CD4-positive, alpha-beta T cell treated with Interleukin-6 for 4 hours (primary cell): ENCODE data around the gene ELMO1.
A peak's percentile ranks its signal among the peaks of the same experiment; 100 is the strongest.

Source experiments
- DNase-seq: peaks from one replicate; pipeline ENCODE4 v3.0.0-alpha.2; 2020; ENCODE audit warnings: mixed read lengths

The ELMO1 gene

GRCh38 chr7:37364856-37365255 lies 83.8 kb downstream of the ELMO1 start:
- DNase-seq, result no peak

DNA sequence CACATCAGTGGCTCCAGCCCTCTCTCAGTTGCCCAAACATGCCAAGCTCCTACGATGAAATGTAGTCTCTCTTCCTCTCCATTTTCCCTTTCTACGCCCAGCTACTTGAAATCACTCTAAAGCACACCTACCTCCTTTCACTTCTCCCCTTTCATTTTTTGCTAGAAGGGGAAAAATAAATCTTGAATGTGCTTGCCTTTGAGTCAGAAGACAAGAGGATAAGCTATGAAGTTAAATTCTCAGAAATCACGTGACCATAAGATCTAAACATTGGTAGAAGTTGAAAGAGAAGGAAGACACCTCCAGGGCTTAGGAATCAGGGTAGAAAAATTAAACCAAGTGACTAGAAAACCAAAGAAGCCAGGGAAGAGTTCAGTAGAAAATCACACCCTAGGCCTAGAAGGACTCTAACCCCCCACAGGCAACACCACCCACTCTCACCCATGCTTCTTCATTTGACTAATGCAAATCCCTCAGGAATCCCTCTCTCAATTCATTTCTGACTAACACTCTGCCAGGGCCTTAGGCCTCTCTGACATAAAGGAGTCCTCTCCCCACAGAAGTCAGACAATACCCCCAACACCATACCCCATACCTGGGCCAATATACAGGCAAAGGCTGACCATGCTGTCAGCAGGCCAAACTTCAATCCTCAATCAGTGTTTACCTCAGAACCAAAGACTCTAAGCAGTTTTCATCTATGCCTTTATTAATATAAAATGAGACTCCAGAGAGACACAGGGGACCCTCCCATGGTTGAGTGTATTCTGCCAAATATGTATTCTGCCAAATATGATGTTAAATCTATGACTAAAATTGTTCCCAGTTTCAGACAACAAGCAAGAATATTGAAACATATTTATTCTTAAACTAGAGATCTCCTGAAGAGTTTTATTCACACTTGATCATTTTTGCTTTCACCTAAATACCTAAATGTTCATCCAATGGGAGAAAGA lies 84.8 kb downstream of the ELMO1 start:
- no peak for DNase-seq

DNA sequence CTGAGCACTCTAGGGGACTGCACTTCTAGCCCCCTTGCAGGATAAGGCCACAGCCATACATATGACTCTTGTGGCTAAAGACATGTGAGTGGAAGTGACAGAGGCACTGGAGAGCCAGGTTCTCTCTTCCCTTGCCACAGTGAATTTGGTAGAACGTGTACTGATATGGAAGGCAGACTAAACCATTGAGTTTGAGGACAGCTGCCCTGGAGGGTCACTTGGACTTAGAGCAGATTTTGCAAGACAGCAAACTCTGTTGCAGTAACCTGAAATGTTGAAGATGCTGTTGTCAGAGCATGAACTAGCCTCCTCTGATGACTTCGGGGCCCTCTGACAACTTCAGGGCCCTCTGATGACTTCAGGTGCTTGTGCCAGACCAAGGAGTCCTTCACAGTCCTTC lies 85.9 kb downstream of the ELMO1 start:
- no peak for DNase-seq

DNA sequence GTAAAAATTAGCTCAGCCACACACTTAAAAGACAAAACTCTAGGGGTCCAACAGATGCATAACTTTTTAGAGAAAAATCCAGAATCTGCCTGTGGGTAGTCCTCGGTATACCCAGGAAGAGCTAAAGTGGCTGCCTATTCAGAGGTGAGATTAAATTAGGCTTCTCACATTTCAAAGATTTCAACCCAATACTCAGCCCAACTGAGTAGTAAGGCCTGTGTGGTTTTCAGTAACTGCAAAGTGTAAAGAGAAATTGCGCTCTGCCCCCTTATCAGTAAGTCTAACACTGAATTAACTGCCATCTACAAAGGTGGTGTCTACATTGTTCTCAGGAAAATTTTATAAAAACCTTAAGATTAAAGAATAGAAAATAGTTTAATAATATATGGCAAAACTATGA lies 88.2 kb downstream of the ELMO1 start:
- DNase-seq, result no peak

DNA sequence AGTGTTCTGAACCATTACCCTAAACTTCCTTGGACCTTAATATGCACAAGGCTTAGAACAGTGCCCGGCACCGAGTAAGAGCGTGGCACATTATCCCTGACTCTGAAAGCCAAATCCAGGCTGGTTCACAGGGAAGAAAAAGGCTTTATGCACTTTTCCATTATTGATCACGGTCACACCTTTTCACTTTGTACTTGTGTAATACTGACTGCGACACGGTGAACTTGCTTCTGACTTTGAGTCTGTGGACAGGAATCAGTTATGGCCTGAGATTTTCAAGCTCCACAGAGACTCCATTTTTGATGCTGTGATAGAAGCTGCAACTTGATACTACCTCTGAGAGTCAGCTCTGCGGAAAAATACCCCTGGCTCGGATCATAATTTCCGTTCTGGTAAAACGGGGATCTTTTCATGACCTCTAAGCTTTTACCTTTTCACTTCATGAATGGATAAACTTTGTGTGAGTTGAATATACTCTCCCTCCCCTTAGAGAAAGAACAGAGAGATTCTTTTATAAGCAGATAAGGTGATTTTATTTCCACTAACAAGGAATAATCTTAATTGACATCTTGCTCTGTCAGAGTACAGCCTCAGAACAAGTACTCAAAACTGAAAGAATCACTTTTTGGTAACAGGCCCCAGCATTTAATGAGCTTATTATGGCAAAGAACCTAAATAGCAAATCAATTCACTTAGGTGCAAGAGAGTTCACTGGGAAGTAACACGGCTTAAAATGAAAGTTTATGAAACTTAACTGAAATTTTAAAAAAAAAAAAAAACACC lies 88.8 kb downstream of the ELMO1 start:
- no peak for DNase-seq

DNA sequence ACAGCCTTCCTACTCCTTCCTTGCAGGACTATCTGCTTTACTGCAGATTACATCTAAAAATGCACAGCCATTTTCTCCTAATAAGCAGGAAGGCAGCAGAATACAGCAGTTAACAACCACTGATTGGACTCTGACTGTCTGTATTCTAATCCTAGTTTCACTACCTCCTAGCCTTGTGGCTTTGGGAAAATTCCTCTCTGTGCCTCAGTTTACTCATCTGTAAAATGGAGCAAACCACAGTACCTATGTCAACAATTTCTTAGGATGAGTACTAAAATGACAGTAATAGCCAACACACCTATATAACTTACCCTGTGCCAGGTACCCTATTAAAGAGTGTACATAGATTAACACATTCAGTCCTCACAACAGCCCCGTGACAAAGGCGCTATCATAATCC lies 89.5 kb downstream of the ELMO1 start:
- DNase-seq, result no peak

DNA sequence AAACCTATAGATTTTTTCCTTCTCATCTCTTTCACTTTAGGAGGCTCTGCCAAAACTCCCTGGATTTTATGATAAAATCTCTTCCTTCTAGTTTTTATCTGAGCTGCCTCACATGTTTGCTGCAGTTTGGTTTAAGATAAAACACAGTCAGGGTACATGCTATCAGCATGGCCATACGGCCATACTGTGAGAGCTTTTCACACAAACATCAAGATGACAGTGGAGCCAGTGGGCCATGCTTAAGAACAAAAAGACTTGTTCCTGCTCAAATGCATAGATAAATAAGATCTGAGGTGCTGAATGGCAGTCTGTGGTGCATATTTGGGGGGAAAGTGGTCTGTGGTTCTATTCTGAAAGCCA lies 91.0 kb downstream of the ELMO1 start:
- DNase-seq, result no peak

- DNase-seq, result no peak
These were observed 91.6 kb downstream of the ELMO1 start for GRCh38 chr7:37356911-37357636.

- DNase-seq, result peak; percentile 63
These were observed 94.0 kb downstream of the ELMO1 start for GRCh38 chr7:37354656-37355131.

DNA sequence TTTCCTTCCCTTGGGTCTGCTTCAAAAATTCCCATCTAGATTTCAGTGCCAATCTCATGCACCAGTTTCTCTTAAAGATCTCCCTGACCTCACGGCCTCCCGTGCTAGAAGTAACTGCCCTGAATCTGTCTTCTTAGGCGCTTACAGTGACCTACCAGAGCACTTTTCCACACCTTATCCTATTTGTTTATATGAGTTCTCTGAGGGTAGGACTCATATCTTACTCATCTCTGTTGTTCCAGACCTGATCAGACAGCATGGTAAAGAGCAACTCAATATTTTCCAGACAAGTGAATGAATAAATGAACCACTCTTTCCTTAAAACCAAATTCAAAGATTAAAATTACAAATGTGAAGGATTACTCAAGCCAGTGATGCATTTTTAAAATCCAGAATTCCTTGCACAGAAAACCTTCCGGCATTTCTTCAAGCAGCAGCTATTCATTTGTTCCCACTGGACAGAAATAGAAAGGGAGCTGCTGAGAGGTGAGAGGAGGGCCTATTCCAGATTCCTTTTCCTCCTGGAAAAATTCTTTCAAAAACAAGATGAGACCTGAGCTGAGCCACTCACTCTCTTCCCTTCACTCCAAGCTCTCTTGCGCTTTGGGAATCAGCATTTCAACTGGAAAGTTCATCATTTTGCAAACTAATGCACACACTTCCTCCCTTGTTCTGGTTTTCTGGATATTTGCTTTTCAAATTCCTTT lies 94.6 kb downstream of the ELMO1 start:
- no peak for DNase-seq

DNA sequence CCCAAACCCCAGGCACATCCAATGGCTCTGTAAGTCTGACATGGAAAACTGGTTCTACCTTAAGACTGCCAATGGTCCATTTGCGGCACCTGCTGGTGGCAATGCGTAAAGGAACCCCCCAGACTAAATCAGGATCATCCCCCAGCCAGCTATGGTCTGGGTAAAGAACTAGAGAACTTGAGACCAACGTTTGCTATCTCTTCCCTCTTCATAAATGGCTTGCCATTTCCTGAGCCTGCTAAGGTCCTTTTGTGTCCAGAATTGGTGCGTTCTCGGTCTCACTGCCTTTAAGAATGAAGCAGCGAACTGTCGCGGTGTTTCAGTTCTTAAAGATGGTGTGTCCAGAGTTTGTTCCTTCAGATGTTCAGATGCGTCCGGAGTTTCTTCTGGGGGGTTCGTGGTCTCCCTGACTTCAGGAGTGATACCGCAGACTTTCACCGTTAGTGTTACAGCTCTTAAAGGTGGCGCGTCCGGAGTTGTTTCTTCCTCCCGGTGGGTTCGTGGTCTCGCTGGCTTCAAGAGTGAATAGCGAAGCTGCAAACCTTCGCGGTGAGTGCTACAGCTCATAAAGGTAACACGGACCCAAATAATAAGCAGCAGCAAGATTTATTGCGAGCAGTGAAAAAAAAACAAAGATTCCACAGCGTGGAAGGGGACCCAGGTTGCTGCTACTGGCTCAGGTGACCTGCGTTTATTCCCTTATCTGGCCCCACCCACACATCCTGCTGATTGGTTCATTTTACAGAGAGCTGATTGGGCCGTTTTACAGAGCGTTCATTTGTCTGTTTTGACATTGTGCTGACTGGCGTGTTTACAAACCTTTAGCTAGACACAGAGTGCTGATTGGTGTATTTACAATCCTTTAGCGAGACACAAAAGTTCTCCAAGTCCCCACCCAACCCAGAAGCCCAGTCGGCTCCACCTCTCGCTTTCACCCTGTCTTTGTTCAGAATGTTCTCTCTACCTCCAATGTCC lies 95.4 kb downstream of the ELMO1 start:
- DNase-seq, result peak; percentile 75

DNA sequence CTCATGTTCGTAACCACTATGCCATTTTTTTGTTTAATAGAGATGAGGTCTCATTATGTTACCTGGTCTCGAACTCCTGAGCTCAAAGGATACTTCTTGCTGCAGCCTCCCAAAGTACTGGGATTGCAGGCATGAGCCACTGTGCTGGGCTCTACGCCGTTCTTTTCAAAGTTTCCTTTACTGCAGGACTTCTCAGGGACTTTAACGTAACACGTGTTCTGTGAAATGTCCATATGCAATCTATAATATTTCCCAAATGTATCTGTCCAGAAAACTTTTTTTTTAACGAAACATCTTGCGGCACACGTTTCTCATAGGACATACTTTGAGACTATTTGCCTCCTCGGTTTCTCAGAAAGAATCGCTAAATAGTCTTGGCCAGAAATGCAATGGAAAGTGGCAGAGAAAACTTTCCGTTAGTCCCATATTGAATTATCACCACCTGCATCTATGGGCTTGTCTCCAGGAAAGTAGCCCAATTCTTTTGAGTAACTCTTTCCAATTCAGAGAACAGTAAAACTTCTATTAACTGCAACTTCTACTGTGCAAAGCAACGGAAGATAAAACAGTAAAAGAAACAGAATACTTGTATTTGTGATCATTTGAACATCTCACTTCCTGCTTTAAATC lies 96.3 kb downstream of the ELMO1 start:
- no peak for DNase-seq

GRCh38 chr7:37351716-37352115 lies 96.9 kb downstream of the ELMO1 start:
- DNase-seq, result no peak

- no peak for DNase-seq
These were observed 98.6 kb downstream of the ELMO1 start for GRCh38 chr7:37349979-37350590.

GRCh38 chr7:37348982-37349381 lies 99.7 kb downstream of the ELMO1 start:
- no peak for DNase-seq

- DNase-seq, result no peak
These were observed 101.9 kb downstream of the ELMO1 start for GRCh38 chr7:37346761-37347160.

- DNase-seq, result peak; percentile 40
These were observed 103.6 kb downstream of the ELMO1 start for GRCh38 chr7:37344886-37345579.

GRCh38 chr7:37342688-37343471 lies 105.8 kb downstream of the ELMO1 start:
- peak; percentile 77 for DNase-seq

DNA sequence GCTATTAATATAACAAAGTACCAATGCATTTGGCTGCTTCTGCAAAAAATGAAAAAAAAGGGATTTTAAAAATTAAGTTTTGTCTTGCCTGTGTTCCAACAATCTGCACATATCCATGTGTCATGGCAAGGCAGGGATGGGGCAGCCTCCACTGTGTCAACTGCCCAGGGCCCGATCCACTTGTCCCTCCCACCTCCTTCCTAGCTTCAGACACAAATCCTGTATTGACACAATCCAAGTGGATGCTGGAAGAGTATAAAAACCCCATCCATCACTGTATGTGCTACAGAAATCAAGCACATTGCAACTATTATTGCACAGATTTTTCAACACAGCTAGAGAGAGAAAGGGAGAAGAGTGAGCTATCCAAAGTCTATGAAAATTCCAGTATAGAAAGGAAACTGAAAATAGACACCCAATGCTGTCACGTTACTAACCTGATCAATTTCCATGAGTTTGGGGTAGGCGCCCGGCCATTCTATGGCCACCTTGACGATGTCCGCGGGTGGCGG lies 106.4 kb downstream of the ELMO1 start:
- DNase-seq, result no peak
